RWPE1 (cell line): ENCODE results near the gene NKD1.

ENCODE experiments used
- CTCF ChIA-PET: fragments of 350-600 bp; sonication (Branson Sonifier 250); formaldehyde crosslinking; extraction: SDS; loops from one replicate; lab custom pipeline; 2021; lab: Yijun Ruan, JAX
- POLR2A ChIA-PET: fragments of 400-600 bp; formaldehyde crosslinking; extraction: SDS; loops from one replicate; lab custom pipeline; 2020; ENCODE audit warnings: antibody characterized with exemption; ENCODE audit not compliant: low non-redundant PET; lab: Yijun Ruan, JAX
- DNase-seq: peaks from one replicate; pipeline ENCODE4 v3.0.0; 2012; ENCODE audit warnings: low spot score
- H3K27ac ChIP-seq: fragments of 450-650 bp; 2 replicates; pipeline ENCODE4 v1.5.1; 2017
- CTCF ChIP-seq: fragments of 450-650 bp; conservative IDR thresholded peaks from 2 replicates; pipeline ENCODE4 v1.5.1; 2017; ENCODE audit warnings: low read depth, mild to moderate bottlenecking

NKD1 gene, protein sequence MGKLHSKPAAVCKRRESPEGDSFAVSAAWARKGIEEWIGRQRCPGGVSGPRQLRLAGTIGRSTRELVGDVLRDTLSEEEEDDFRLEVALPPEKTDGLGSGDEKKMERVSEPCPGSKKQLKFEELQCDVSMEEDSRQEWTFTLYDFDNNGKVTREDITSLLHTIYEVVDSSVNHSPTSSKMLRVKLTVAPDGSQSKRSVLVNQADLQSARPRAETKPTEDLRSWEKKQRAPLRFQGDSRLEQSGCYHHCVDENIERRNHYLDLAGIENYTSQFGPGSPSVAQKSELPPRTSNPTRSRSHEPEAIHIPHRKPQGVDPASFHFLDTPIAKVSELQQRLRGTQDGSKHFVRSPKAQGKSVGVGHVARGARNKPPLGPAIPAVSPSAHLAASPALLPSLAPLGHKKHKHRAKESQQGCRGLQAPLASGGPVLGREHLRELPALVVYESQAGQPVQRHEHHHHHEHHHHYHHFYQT

GRCh38 chr16:50548125-50548908, at the start of gene NKD1:
Gene NKD1, plus strand, starts transcription at chr16:50548396. Its CDS starts 158 bp downstream, at chr16:50548554.
- peak; percentile 71 for DNase-seq
- POLR2A ChIA-PET: no interaction called here
- CTCF ChIA-PET: interaction anchor here (0.7 kb wide), 1 partner anchor 179 kb away, joined by 3 read pairs; no protein-coding TSS in a partner anchor
- H3K27ac ChIP-seq: no peak within 1 kb of the TSS
- no peak for TF ChIP-seq CTCF

- ChIA-PET POLR2A (no interaction called here), CTCF (interaction anchor here (0.5 kb wide), 1 partner anchor 36 kb away, joined by 3 read pairs; no protein-coding TSS in a partner anchor)
- no peak overlapping the region for H3K27ac ChIP-seq
- TF ChIP-seq CTCF: no peak
- no peak for DNase-seq
These were observed 49.6 kb upstream of the NKD1 start for GRCh38 chr16:50498431-50499155.

DNA sequence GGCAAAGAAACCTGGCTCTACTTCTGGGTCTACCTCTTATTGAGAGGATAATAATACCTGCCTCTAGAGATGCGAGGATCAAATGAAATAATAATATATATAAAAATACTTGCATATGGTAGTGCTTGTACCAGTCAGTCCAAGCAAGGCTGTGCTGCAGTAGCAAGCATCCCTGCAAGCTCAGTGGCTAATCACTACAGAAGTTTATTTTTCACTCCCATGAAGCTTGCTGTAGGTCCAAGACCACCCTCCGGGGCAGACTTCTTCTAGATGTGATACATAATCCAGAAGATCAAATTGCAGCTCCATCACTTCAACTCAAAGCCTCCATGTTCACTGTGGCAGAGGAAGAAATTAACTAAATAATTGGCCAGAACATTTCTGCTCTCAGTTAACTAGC, 48.9 kb upstream of the NKD1 start:
- no peak overlapping the region for H3K27ac ChIP-seq
- CTCF ChIA-PET: no interaction called here
- POLR2A ChIA-PET: no interaction called here
- TF ChIP-seq CTCF: no peak
- no peak for DNase-seq

- no peak for TF ChIP-seq CTCF
- H3K27ac ChIP-seq: no peak overlapping the region
- ChIA-PET CTCF (no interaction called here), POLR2A (no interaction called here)
- DNase-seq: no peak
These were observed 47.9 kb upstream of the NKD1 start for GRCh38 chr16:50500171-50500874.

- no peak overlapping the region for H3K27ac ChIP-seq
- CTCF ChIA-PET: interaction anchor here (0.7 kb wide), 2 partner anchors 48 to 125 kb away, joined by 3 to 4 read pairs; no protein-coding TSS in a partner anchor
- no peak for TF ChIP-seq CTCF
- no peak for DNase-seq
- POLR2A ChIA-PET: no interaction called here
These were observed 46.9 kb upstream of the NKD1 start for GRCh38 chr16:50501251-50501650.
